DMS114 treated with DMSO at 0.1 percent for 48 hours (cell line): ENCODE data around the gene PDGFRA.

Experiments
- DNase-seq: peaks from one replicate; lab custom pipeline; 2025; ENCODE audit not compliant: unreplicated experiment; lab: John Stamatoyannopoulos, UW

PDGFRA gene

GRCh38 chr4:54255881-54256280 is 26.8 kb downstream of the PDGFRA start:
- no peak for DNase-seq

GRCh38 chr4:54256491-54257486 is 27.7 kb downstream of the PDGFRA start:
- no peak for DNase-seq

- no peak for DNase-seq
These were observed 36.3 kb downstream of the PDGFRA start for GRCh38 chr4:54265366-54265765.

GRCh38 chr4:54268151-54268550 is 39.1 kb downstream of the PDGFRA start:
- DNase-seq, result no peak

- no peak for DNase-seq
These were observed 42.4 kb downstream of the PDGFRA start for GRCh38 chr4:54271464-54271863.

GRCh38 chr4:54272051-54272450 is 43.0 kb downstream of the PDGFRA start:
- DNase-seq, result no peak

- DNase-seq, result no peak
These were observed 45.2 kb downstream of the PDGFRA start for GRCh38 chr4:54274264-54274663.

- DNase-seq, result no peak
These were observed 45.9 kb downstream of the PDGFRA start for GRCh38 chr4:54274795-54275665.

- DNase-seq, result no peak
These were observed 47.7 kb downstream of the PDGFRA start for GRCh38 chr4:54276641-54277430.

- DNase-seq, result no peak
These were observed 48.6 kb downstream of the PDGFRA start for GRCh38 chr4:54277691-54278090.

- no peak for DNase-seq
These were observed 49.1 kb downstream of the PDGFRA start for GRCh38 chr4:54278216-54278615.

GRCh38 chr4:54281054-54281766 is 52.1 kb downstream of the PDGFRA start:
- DNase-seq, result no peak

GRCh38 chr4:54282837-54283236 is 53.7 kb downstream of the PDGFRA start:
- DNase-seq, result no peak

- DNase-seq, result no peak
These were observed 60.2 kb downstream of the PDGFRA start for GRCh38 chr4:54289316-54289715.

GRCh38 chr4:54290980-54291379 is 61.9 kb downstream of the PDGFRA start:
- no peak for DNase-seq

GRCh38 chr4:54296548-54297203 is 67.6 kb downstream of the PDGFRA start:
- no peak for DNase-seq

- no peak for DNase-seq
These were observed 79.0 kb downstream of the PDGFRA start for GRCh38 chr4:54308110-54308509.

GRCh38 chr4:54315561-54316538 is 86.8 kb downstream of the PDGFRA start:
- no peak for DNase-seq

GRCh38 chr4:54317690-54318089 is 88.6 kb downstream of the PDGFRA start:
- DNase-seq, result no peak
